Astrocyte (in vitro differentiated cells and primary cell): ENCODE results near the gene GDF10. TPM values are rescaled to one million over a fixed set of nuclear protein-coding genes. Genes with fewer than 3 reads are reported as not detected.

ENCODE experiments used
- DNase-seq: peaks from one replicate; pipeline ENCODE4 v3.0.0-alpha.2; 2010; ENCODE audit warnings: low read depth
- FAIRE-seq: peaks from 2 replicates; lab custom pipeline; 2011; peaks lifted over from hg19 to GRCh38; lab: Jason Lieb, UNC
- H2AFZ ChIP-seq: 2 replicates; pipeline ENCODE4 v1.6.0; 2012; ENCODE audit warnings: low read depth, low read length, inconsistent platforms
- H3K27ac ChIP-seq: 2 replicates; pipeline ENCODE4 v1.5.1; 2011; ENCODE audit warnings: low read depth, low read length, inconsistent platforms
- H3K27me3 ChIP-seq: 2 replicates; pipeline ENCODE4 v1.6.0; 2011; ENCODE audit warnings: low read length, inconsistent platforms; ENCODE audit not compliant: insufficient read depth
- H3K36me3 ChIP-seq: 2 replicates; pipeline ENCODE4 v1.5.1; 2011; ENCODE audit warnings: low read length, inconsistent platforms; ENCODE audit not compliant: insufficient read depth
- H3K4me1 ChIP-seq: 2 replicates; pipeline ENCODE4 v1.5.1; 2011; ENCODE audit warnings: low read length, inconsistent platforms; ENCODE audit not compliant: insufficient read depth
- H3K4me2 ChIP-seq: 2 replicates; pipeline ENCODE4 v1.6.0; 2012; ENCODE audit warnings: low read length, inconsistent platforms
- H3K4me3 ChIP-seq: 2 replicates; pipeline ENCODE4 v1.5.1; 2011; ENCODE audit warnings: low read depth, mild to moderate bottlenecking, low read length, inconsistent platforms; ENCODE audit not compliant: insufficient read depth
- H3K79me2 ChIP-seq: 2 replicates; pipeline ENCODE4 v1.6.0; 2012; ENCODE audit warnings: mild to moderate bottlenecking, low read length, inconsistent platforms; ENCODE audit not compliant: insufficient read depth
- H3K9ac ChIP-seq: 2 replicates; pipeline ENCODE4 v1.6.0; 2012; ENCODE audit warnings: mild to moderate bottlenecking, low read length, inconsistent platforms
- H3K9me3 ChIP-seq: 2 replicates; pipeline ENCODE4 v1.5.1; 2012; ENCODE audit warnings: low read depth, mild to moderate bottlenecking, low read length, inconsistent platforms; ENCODE audit not compliant: insufficient read depth
- H4K20me1 ChIP-seq: 2 replicates; pipeline ENCODE4 v1.6.0; 2012; ENCODE audit warnings: low read length, inconsistent platforms; ENCODE audit not compliant: insufficient read depth
- H3K27ac Mint-ChIP-seq: one replicate; pipeline ENCODE4 v1.8.0; 2021; ENCODE audit warnings: mild to moderate bottlenecking, mixed read lengths; ENCODE audit not compliant: unreplicated experiment
- H3K27me3 Mint-ChIP-seq: one replicate; pipeline ENCODE4 v1.8.0; 2021; ENCODE audit warnings: low read depth, mixed read lengths; ENCODE audit not compliant: unreplicated experiment
- H3K36me3 Mint-ChIP-seq: one replicate; pipeline ENCODE4 v1.8.0; 2021; ENCODE audit warnings: low read depth, mixed read lengths; ENCODE audit not compliant: unreplicated experiment
- H3K4me1 Mint-ChIP-seq: one replicate; pipeline ENCODE4 v1.8.0; 2021; ENCODE audit warnings: low read depth, mixed read lengths; ENCODE audit not compliant: unreplicated experiment
- H3K4me3 Mint-ChIP-seq: one replicate; pipeline ENCODE4 v1.8.0; 2021; ENCODE audit warnings: mild to moderate bottlenecking, moderate library complexity, mixed read lengths; ENCODE audit not compliant: unreplicated experiment
- H3K9me3 Mint-ChIP-seq: one replicate; pipeline ENCODE4 v1.8.0; 2021; ENCODE audit warnings: mild to moderate bottlenecking, mixed read lengths; ENCODE audit not compliant: unreplicated experiment
- CTCF ChIP-seq: IDR thresholded peaks from 2 replicates; pipeline ENCODE4 v1.5.1; 2011; ENCODE audit warnings: low read depth, mild to moderate bottlenecking, inconsistent platforms, low read length, moderate library complexity; ENCODE audit not compliant: insufficient read depth
- EZH2 ChIP-seq: IDR thresholded peaks from 2 replicates; pipeline ENCODE4 v1.6.1; 2012; ENCODE audit warnings: mild to moderate bottlenecking, low read length, inconsistent platforms; ENCODE audit not compliant: insufficient read depth
- total RNA-seq: library from RNA; stranded (reverse); gene quantifications from 2 replicates; pipeline ENCODE4 v1.2.1, GENCODE V29; 2021

Gene GDF10
- total RNA-seq, 1 donor from 2014 or later, result 2.2 TPM

DNA sequence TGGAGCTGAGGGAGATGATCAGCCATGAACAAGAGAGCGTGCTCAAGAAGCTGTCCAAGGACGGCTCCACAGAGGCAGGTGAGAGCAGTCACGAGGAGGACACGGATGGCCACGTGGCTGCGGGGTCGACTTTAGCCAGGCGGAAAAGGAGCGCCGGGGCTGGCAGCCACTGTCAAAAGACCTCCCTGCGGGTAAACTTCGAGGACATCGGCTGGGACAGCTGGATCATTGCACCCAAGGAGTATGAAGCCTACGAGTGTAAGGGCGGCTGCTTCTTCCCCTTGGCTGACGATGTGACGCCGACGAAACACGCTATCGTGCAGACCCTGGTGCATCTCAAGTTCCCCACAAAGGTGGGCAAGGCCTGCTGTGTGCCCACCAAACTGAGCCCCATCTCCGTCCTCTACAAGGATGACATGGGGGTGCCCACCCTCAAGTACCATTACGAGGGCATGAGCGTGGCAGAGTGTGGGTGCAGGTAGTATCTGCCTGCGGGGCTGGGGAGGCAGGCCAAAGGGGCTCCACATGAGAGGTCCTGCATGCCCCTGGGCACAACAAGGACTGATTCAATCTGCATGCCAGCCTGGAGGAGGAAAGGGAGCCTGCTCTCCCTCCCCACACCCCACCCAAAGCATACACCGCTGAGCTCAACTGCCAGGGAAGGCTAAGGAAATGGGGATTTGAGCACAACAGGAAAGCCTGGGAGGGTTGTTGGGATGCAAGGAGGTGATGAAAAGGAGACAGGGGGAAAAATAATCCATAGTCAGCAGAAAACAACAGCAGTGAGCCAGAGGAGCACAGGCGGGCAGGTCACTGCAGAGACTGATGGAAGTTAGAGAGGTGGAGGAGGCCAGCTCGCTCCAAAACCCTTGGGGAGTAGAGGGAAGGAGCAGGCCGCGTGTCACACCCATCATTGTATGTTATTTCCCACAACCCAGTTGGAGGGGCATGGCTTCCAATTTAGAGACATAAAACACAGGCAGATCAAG is 25.6 kb downstream of the GDF10 start:
- Mint-ChIP-seq H3K9me3 (no peaks in the 10 kb centered on the region), H3K36me3 (no peaks in the 10 kb centered on the region), H3K4me3 (no peak overlapping the region), H3K27ac (peak overlapping the region; percentile 14), H3K4me1 (no peaks in the 10 kb centered on the region), H3K27me3 (peaks cover 47% of the 10 kb centered on the region)
- no peak overlapping the region for H3K4me3 ChIP-seq
- no peak overlapping the region for H2AFZ ChIP-seq
- H3K36me3 ChIP-seq, result no peaks in the 10 kb centered on the region
- no peaks in the 10 kb centered on the region for H3K4me1 ChIP-seq
- H4K20me1 ChIP-seq, result no peaks in the 10 kb centered on the region
- no peak overlapping the region for H3K9ac ChIP-seq
- no peak overlapping the region for H3K27ac ChIP-seq
- TF ChIP-seq EZH2 (no peak), CTCF (no peak)
- no peaks in the 10 kb centered on the region for H3K9me3 ChIP-seq
- no peaks in the 10 kb centered on the region for H3K79me2 ChIP-seq
- DNase-seq (no peak), FAIRE-seq (no peak)
- no peak overlapping the region for H3K4me2 ChIP-seq
- H3K27me3 ChIP-seq, result peaks cover 8% of the 10 kb centered on the region

GRCh38 chr10:47326306-47326926 is 26.4 kb downstream of the GDF10 start:
- peaks cover 41% of the 10 kb centered on the region for H3K27me3 Mint-ChIP-seq
- Histone ChIP-seq H3K27ac (no peak overlapping the region), H3K79me2 (no peaks in the 10 kb centered on the region), H3K27me3 (peaks cover 8% of the 10 kb centered on the region), H4K20me1 (no peaks in the 10 kb centered on the region), H3K4me1 (no peaks in the 10 kb centered on the region), H3K4me3 (no peak overlapping the region), H2AFZ (no peak overlapping the region), H3K9me3 (no peaks in the 10 kb centered on the region), H3K4me2 (no peak overlapping the region), H3K9ac (no peak overlapping the region), H3K36me3 (no peaks in the 10 kb centered on the region)
- FAIRE-seq, result no peak
- no peak overlapping the region for H3K4me3 Mint-ChIP-seq
- no peak overlapping the region for H3K27ac Mint-ChIP-seq
- no peaks in the 10 kb centered on the region for H3K9me3 Mint-ChIP-seq
- DNase-seq, result no peak
- no peaks in the 10 kb centered on the region for H3K4me1 Mint-ChIP-seq
- H3K36me3 Mint-ChIP-seq, result no peaks in the 10 kb centered on the region
- TF ChIP-seq EZH2 (no peak), CTCF (no peak)
